GM18520 (cell line): ENCODE data around the gene CENPO.
"Not testable (repeated sequence)": the region's sequence is repeated elsewhere in the genome, so short reads cannot be mapped to it uniquely, and the experiment has no call there.

Experiments
- ATAC-seq: cut with Tn5 transposase; IDR thresholded peaks from one replicate; pipeline ENCODE4 v1.9.1; 2021; ENCODE audit not compliant: unreplicated experiment

CENPO gene

GRCh38 chr2:24787532-24787931 is 5.7 kb upstream of the CENPO start:
- no peak for ATAC-seq

- no peak for ATAC-seq
Measured at GRCh38 chr2:24788816-24789215, 4.4 kb upstream of the CENPO start.

GRCh38 chr2:24791452-24791851 is 1.8 kb upstream of the CENPO start:
- no peak for ATAC-seq

GRCh38 chr2:24792542-24792873 is 717 bp upstream of the CENPO start:
- no peak for ATAC-seq

GRCh38 chr2:24793761-24794435 is 673 bp downstream of the CENPO start:
- no peak for ATAC-seq

- ATAC-seq = no peak
Measured at GRCh38 chr2:24797644-24798043, 4.4 kb downstream of the CENPO start.

- ATAC-seq = not testable (repeated sequence)
Measured at GRCh38 chr2:24800487-24800886, 7.3 kb downstream of the CENPO start.

GRCh38 chr2:24805811-24806660 is 12.8 kb downstream of the CENPO start:
- ATAC-seq = not testable (repeated sequence)

GRCh38 chr2:24806661-24807036 is 13.4 kb downstream of the CENPO start:
- ATAC-seq = no peak

GRCh38 chr2:24809316-24810007 is 16.2 kb downstream of the CENPO start:
- ATAC-seq = no peak

GRCh38 chr2:24813691-24814137 is 20.5 kb downstream of the CENPO start:
- no peak for ATAC-seq

- ATAC-seq = no peak
Measured at GRCh38 chr2:24814516-24814915, 21.3 kb downstream of the CENPO start.

- ATAC-seq = no peak
Measured at GRCh38 chr2:24815171-24815570, 21.9 kb downstream of the CENPO start.

GRCh38 chr2:24816404-24816803 is 23.2 kb downstream of the CENPO start:
- no peak for ATAC-seq

- ATAC-seq = no peak
Measured at GRCh38 chr2:24816884-24817283, 23.7 kb downstream of the CENPO start.

GRCh38 chr2:24818721-24819167 is 25.5 kb downstream of the CENPO start:
- no peak for ATAC-seq

GRCh38 chr2:24819442-24820174 is 26.4 kb downstream of the CENPO start:
- ATAC-seq = no peak

GRCh38 chr2:24820175-24820513 is 26.9 kb downstream of the CENPO start:
- no peak for ATAC-seq

GRCh38 chr2:24820598-24821432 is 27.6 kb downstream of the CENPO start:
- no peak for ATAC-seq

GRCh38 chr2:24821433-24821891 is 28.2 kb downstream of the CENPO start:
- no peak for ATAC-seq
